HepG2 (cell line): ENCODE data around the gene SMURF1. TPM values are rescaled to one million over a fixed set of nuclear protein-coding genes. Genes with fewer than 3 reads are reported as not detected.

Source experiments
- ATAC-seq: fragments of 200-7000 bp; cut with Tn5 transposase; 3 replicates; pipeline ENCODE4 v1.9.1; 2020; ENCODE audit warnings: mild to moderate bottlenecking, moderate library complexity
- BruUV-seq: library from RNA; stranded (reverse); fragments of 400-500 nt; replicated peaks from 2 replicates; lab custom pipeline; 2021; lab: Mats Ljungman, UMichigan
- CTCF ChIA-PET: fragments of 300-600 bp; formaldehyde crosslinking; extraction: SDS; loops from one replicate; lab custom pipeline; 2021; ENCODE audit warnings: low total read pairs, inconsistent platforms, low intra/inter-chr PET ratio; lab: Yijun Ruan, JAX
- POLR2A ChIA-PET: fragments of 350-600 bp; sonication (Branson Sonifier 250); formaldehyde crosslinking; loops from one replicate; lab custom pipeline; 2020; ENCODE audit warnings: antibody characterized with exemption, inconsistent platforms; lab: Yijun Ruan, JAX
- DNase-seq: peaks from one replicate; pipeline ENCODE4 v3.0.0-alpha.2; 2015; ENCODE audit warnings: low spot score
- FAIRE-seq: peaks from 3 replicates; lab custom pipeline; 2011; peaks lifted over from hg19 to GRCh38; lab: Jason Lieb, UNC
- H2AFZ ChIP-seq: one replicate; pipeline ENCODE4 v1.6.1; 2011; ENCODE audit warnings: low read length, inconsistent platforms
- H3K27ac ChIP-seq: fragments of 300-600 bp; 3 replicates; pipeline ENCODE4 v1.8.0; 2011; ENCODE audit warnings: mixed run types, mild to moderate bottlenecking, mixed read lengths, low read length, inconsistent platforms; ENCODE audit not compliant: insufficient read depth; ENCODE audit errors: extremely low read length
- H3K27me3 ChIP-seq, 2 experiments: fragments of 200-600 bp in 1 of 2; 2 replicates in 1 of 2; 3 replicates in 1 of 2; pipeline versions ENCODE4 v1.6.0 to v1.8.0; 2011; ENCODE audit warnings: low read length in 2 of 2, mild to moderate bottlenecking in 2 of 2, moderate library complexity in 2 of 2, inconsistent platforms in 1 of 2; ENCODE audit not compliant: insufficient read depth in 2 of 2, control insufficient read depth in 1 of 2
- H3K36me3 ChIP-seq, 2 experiments: fragments of 200-600 bp in 1 of 2; replicated peaks in 1 of 2; 2 replicates in 1 of 2; 3 replicates in 1 of 2; pipeline versions ENCODE4 v1.5.1 to v1.8.0; 2011; ENCODE audit warnings: low read length in 2 of 2, inconsistent platforms in 1 of 2; ENCODE audit not compliant: insufficient read depth in 2 of 2, control insufficient read depth in 1 of 2
- H3K4me1 ChIP-seq: 2 replicates; pipeline ENCODE4 v1.5.1; 2012; ENCODE audit warnings: low read length, inconsistent platforms; ENCODE audit not compliant: insufficient read depth
- H3K4me2 ChIP-seq: 2 replicates; pipeline ENCODE4 v1.6.0; 2011; ENCODE audit warnings: low read depth, low read length, inconsistent platforms
- H3K4me3 ChIP-seq, 3 experiments: fragments of 200-600 bp in 1 of 3; sonication (generic), shearing (Covaris generic) in 1 of 3; replicated peaks in 1 of 3; 2 replicates each; pipeline ENCODE4 v1.5.1; 2011 to 2016; ENCODE audit warnings: low read length in 3 of 3, inconsistent platforms in 2 of 3, low read depth in 2 of 3, mild to moderate bottlenecking in 2 of 3, control low read depth in 1 of 3, mixed read lengths in 1 of 3; ENCODE audit not compliant: insufficient read depth in 1 of 3
- H3K79me2 ChIP-seq: one replicate; pipeline ENCODE4 v1.6.1; 2011; ENCODE audit warnings: low read length, inconsistent platforms; ENCODE audit not compliant: insufficient read depth
- H3K9ac ChIP-seq: 2 replicates; pipeline ENCODE4 v1.6.0; 2011; ENCODE audit warnings: mild to moderate bottlenecking, low read depth, low read length, inconsistent platforms; ENCODE audit not compliant: insufficient read depth
- H3K9me3 ChIP-seq: 2 replicates; pipeline ENCODE4 v1.5.1; 2012; ENCODE audit warnings: mild to moderate bottlenecking, low read length
- H4K20me1 ChIP-seq: 2 replicates; pipeline ENCODE4 v1.6.0; 2011; ENCODE audit warnings: inconsistent platforms, mild to moderate bottlenecking, low read length, moderate library complexity; ENCODE audit not compliant: insufficient read depth
- AKAP8 ChIP-seq: sonication (generic); formaldehyde crosslinking; IDR thresholded peaks from 2 replicates; pipeline ENCODE4 v1.5.1; 2020; ENCODE audit warnings: mild to moderate bottlenecking, missing genetic modification reagents
- IRF2 ChIP-seq: IDR thresholded peaks from 2 replicates; pipeline ENCODE4 v1.6.1; 2018; ENCODE audit warnings: missing genetic modification reagents, missing compliant biosample characterization
- NAIF1 ChIP-seq: sonication (generic); formaldehyde crosslinking; IDR thresholded peaks from 2 replicates; pipeline ENCODE4 v1.5.0; 2020; ENCODE audit warnings: mild to moderate bottlenecking, missing genetic modification reagents, borderline replicate concordance
- NCOA1 ChIP-seq: sonication (generic); formaldehyde crosslinking; IDR thresholded peaks from 2 replicates; pipeline ENCODE4 v1.9.0; 2021; ENCODE audit warnings: missing genetic modification reagents
- PITX1 ChIP-seq: sonication (generic); formaldehyde crosslinking; IDR thresholded peaks from 2 replicates; pipeline ENCODE4 v1.5.1; 2020; ENCODE audit warnings: mild to moderate bottlenecking, missing genetic modification reagents
- RAD21 ChIP-seq: fragments of 450-650 bp; formaldehyde crosslinking; IDR thresholded peaks from 2 replicates; pipeline ENCODE4 v1.5.0; 2020; ENCODE audit warnings: mild to moderate bottlenecking
- ZNF101 ChIP-seq: sonication (generic); formaldehyde crosslinking; IDR thresholded peaks from 2 replicates; pipeline ENCODE4 v1.4.0; 2020; ENCODE audit warnings: mild to moderate bottlenecking, low read depth, missing genetic modification reagents, borderline replicate concordance
- ZNF225 ChIP-seq: sonication (generic); formaldehyde crosslinking; IDR thresholded peaks from 2 replicates; pipeline ENCODE4 v1.4.0; 2020; ENCODE audit warnings: mild to moderate bottlenecking, missing genetic modification reagents
- ZNF3 ChIP-seq: IDR thresholded peaks from 2 replicates; pipeline ENCODE4 v1.7.0; 2017; ENCODE audit warnings: inconsistent platforms
- ZNF589 ChIP-seq: sonication (generic); formaldehyde crosslinking; conservative IDR thresholded peaks from 2 replicates; pipeline ENCODE4 v1.8.0; 2022; ENCODE audit warnings: mild to moderate bottlenecking, moderate library complexity, missing genetic modification reagents
- ZNF605 ChIP-seq: sonication (generic); formaldehyde crosslinking; IDR thresholded peaks from 2 replicates; pipeline ENCODE4 v1.8.0; 2022; ENCODE audit warnings: mild to moderate bottlenecking, missing genetic modification reagents
- WGBS: methylation state at CpG from one replicate; pipeline ENCODE4 v1.1.6; 2017; ENCODE audit warnings: low lambda C conversion rate; 5-methylcytosine and 5-hydroxymethylcytosine counted together
- in situ Hi-C: cut with HindIII; loops from 2 replicates; pipeline ENCODE4 v1.10.0; 2017; ENCODE audit warnings: low pct_unique_long_range_greater_than_20kb; ENCODE audit not compliant: extremely low pct_ligation_motif_present
- intact Hi-C: fragments of 100-400 bp; cut with micrococcal nuclease; formaldehyde crosslinking; loops from one replicate; pipeline ENCODE4 v1.10.0; 2022; ENCODE audit not compliant: unreplicated experiment
- polyA plus RNA-seq, 8 experiments: library from polyadenylated mRNA; depleted of rRNA in 3 of 8; stranded (reverse) in 7 of 8; unstranded in 1 of 8; fragments of >200 nt; fragmentation: Illumina TruSeq in 4 of 8; extraction: Trizol in 4 of 8; gene quantifications; 2 replicates each; pipeline versions ENCODE4 v1.2.1 to v1.2.3, GENCODE V29; 2011 to 2016; ENCODE audit warnings: low read depth in 4 of 8, missing spikeins in 1 of 8, mixed read lengths in 1 of 8; ENCODE audit not compliant: insufficient read depth in 1 of 8
- total RNA-seq, 5 experiments: library from RNA; depleted of rRNA; stranded (reverse); fragments of >200 nt; fragmentation: Illumina TruSeq; extraction: Trizol; gene quantifications; 2 replicates each; pipeline ENCODE4 v1.2.3, GENCODE V29; 2016; ENCODE audit warnings: low read depth in 1 of 5
- TF ChIP-seq, protein P1 (sequence below): sonication (generic); formaldehyde crosslinking; IDR thresholded peaks from 2 replicates; pipeline ENCODE4 v1.4.0; 2020; ENCODE audit warnings: low read depth, mild to moderate bottlenecking, missing genetic modification reagents
- TF ChIP-seq, protein P2 (sequence below): IDR thresholded peaks from 2 replicates; pipeline ENCODE4 v1.6.1; 2018; ENCODE audit warnings: missing genetic modification reagents
- TF ChIP-seq, protein P3 (sequence below): sonication (generic); formaldehyde crosslinking; IDR thresholded peaks from 2 replicates; pipeline ENCODE4 v1.8.0; 2022; ENCODE audit warnings: mild to moderate bottlenecking, missing genetic modification reagents, moderate library complexity
- TF ChIP-seq, protein P4 (sequence below): sonication (generic); formaldehyde crosslinking; IDR thresholded peaks from 2 replicates; pipeline ENCODE4 v1.4.0; 2020; ENCODE audit warnings: missing genetic modification reagents

SMURF1 gene
- total and polyA plus RNA-seq, 2 of the 13 experiments (the other 11 are each of a cell fraction or from before 2014, with no cell fraction given): 8.3 to 11.1 TPM

DNA sequence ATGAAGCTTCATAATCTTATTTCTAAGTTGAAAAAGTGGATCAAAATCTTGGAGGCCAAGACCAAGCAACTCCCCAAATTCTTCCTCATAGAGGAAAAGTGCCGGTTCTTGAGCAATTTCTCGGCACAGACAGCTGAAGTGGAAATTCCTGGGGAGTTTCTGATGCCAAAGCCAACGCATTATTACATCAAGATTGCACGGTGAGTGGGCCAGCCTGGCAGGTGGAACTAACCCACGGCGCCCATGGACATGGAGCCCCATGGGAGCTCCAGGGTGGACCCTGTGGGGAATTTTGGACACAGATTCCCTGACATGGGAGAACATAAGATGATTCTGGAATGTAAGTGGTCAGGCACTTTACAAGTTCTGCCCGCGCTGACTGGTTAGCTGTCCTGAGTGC lies 139.7 kb downstream of the SMURF1 start:
- POLR2A ChIA-PET: no interaction called here
- Histone ChIP-seq H3K27ac (no peak overlapping the region), H3K9ac (no peak overlapping the region), H3K36me3 (peaks cover 37 to 81% of the 10 kb centered on the region in 2 experiments), H3K27me3 (no peaks in the 10 kb centered on the region), H4K20me1 (no peaks in the 10 kb centered on the region), H3K4me1 (no peaks in the 10 kb centered on the region), H3K9me3 (no peaks in the 10 kb centered on the region), H3K4me2 (no peak overlapping the region), H3K79me2 (no peaks in the 10 kb centered on the region), H2AFZ (no peak overlapping the region), H3K4me3 (no peak overlapping the region)
- CTCF ChIA-PET: no interaction called here
- no peak for DNase-seq
- no TSS peak for BruUV-seq
- in situ Hi-C loops (no loop called here), intact Hi-C loops (no loop called here)
- no peak for ATAC-seq
- 98% methylated on average over 4 of the region's 8 CpGs for WGBS
- FAIRE-seq: no peak
- TF ChIP-seq ZNF101 (CRISPR knock-in tag) (no peak), ZNF225 (CRISPR knock-in tag) (no peak), IRF2 (CRISPR knock-in tag) (no peak), RAD21 (no peak), AKAP8 (CRISPR knock-in tag) (no peak), NCOA1 (no peak), NAIF1 (CRISPR knock-in tag) (no peak), ZNF605 (CRISPR knock-in tag) (no peak), ZNF3 (CRISPR knock-in tag) (no peak), ZNF589 (no peak), PITX1 (no peak)
- TF ChIP-seq, protein P1, sequence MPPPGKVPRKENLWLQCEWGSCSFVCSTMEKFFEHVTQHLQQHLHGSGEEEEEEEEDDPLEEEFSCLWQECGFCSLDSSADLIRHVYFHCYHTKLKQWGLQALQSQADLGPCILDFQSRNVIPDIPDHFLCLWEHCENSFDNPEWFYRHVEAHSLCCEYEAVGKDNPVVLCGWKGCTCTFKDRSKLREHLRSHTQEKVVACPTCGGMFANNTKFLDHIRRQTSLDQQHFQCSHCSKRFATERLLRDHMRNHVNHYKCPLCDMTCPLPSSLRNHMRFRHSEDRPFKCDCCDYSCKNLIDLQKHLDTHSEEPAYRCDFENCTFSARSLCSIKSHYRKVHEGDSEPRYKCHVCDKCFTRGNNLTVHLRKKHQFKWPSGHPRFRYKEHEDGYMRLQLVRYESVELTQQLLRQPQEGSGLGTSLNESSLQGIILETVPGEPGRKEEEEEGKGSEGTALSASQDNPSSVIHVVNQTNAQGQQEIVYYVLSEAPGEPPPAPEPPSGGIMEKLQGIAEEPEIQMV: no peak
- TF ChIP-seq, protein P2, sequence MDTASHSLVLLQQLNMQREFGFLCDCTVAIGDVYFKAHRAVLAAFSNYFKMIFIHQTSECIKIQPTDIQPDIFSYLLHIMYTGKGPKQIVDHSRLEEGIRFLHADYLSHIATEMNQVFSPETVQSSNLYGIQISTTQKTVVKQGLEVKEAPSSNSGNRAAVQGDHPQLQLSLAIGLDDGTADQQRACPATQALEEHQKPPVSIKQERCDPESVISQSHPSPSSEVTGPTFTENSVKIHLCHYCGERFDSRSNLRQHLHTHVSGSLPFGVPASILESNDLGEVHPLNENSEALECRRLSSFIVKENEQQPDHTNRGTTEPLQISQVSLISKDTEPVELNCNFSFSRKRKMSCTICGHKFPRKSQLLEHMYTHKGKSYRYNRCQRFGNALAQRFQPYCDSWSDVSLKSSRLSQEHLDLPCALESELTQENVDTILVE (CRISPR knock-in tag): no peak
- TF ChIP-seq, protein P3, sequence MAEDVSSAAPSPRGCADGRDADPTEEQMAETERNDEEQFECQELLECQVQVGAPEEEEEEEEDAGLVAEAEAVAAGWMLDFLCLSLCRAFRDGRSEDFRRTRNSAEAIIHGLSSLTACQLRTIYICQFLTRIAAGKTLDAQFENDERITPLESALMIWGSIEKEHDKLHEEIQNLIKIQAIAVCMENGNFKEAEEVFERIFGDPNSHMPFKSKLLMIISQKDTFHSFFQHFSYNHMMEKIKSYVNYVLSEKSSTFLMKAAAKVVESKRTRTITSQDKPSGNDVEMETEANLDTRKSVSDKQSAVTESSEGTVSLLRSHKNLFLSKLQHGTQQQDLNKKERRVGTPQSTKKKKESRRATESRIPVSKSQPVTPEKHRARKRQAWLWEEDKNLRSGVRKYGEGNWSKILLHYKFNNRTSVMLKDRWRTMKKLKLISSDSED (CRISPR knock-in tag): no peak
- TF ChIP-seq, protein P4, sequence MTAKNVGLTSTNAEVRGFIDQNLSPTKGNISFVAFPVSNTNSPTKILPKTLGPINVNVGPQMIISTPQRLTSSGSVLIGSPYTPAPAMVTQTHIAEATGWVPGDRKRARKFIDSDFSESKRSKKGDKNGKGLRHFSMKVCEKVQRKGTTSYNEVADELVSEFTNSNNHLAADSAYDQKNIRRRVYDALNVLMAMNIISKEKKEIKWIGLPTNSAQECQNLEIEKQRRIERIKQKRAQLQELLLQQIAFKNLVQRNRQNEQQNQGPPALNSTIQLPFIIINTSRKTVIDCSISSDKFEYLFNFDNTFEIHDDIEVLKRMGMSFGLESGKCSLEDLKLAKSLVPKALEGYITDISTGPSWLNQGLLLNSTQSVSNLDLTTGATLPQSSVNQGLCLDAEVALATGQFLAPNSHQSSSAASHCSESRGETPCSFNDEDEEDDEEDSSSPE (CRISPR knock-in tag): no peak
